Choroid plexus epithelial cell (primary cell): ENCODE data around the gene LELP1.
A peak's percentile ranks its signal among the peaks of the same experiment; 100 is the strongest.
"Not testable (repeated sequence)": the region's sequence is repeated elsewhere in the genome, so short reads cannot be mapped to it uniquely, and the experiment has no call there.

Experiments
- DNase-seq: peaks from one replicate; pipeline ENCODE4 v3.0.0-alpha.2; 2010; ENCODE audit warnings: low read depth
- H3K4me3 ChIP-seq: 2 replicates; pipeline ENCODE4 v1.5.1; 2011; ENCODE audit warnings: low read depth, mild to moderate bottlenecking, control low read depth, low read length, moderate library complexity
- CTCF ChIP-seq: conservative IDR thresholded peaks from 2 replicates; pipeline ENCODE4 v1.5.1; 2011; ENCODE audit warnings: low read depth, mild to moderate bottlenecking, control low read depth, inconsistent platforms, low read length, moderate library complexity

Gene LELP1

GRCh38 chr1:153228491-153228890, 25.3 kb downstream of the LELP1 start:
- no peak for DNase-seq
- H3K4me3 ChIP-seq, result no peak overlapping the region
- no peak for TF ChIP-seq CTCF

- DNase-seq, result peak; percentile 1
Observed at GRCh38 chr1:153229076-153229829, 26.0 kb downstream of the LELP1 start.

GRCh38 chr1:153231363-153231762, 28.1 kb downstream of the LELP1 start:
- no peak overlapping the region for H3K4me3 ChIP-seq
- no peak for TF ChIP-seq CTCF
- DNase-seq, result no peak

More at GRCh38 chr1:153229076-153229829, 26.0 kb downstream of the LELP1 start:
- not testable (repeated sequence) for H3K4me3 ChIP-seq
- peak; percentile 45 for TF ChIP-seq CTCF

GRCh38 chr1:153231785-153232184, 28.6 kb downstream of the LELP1 start:
- TF ChIP-seq CTCF, result no peak
- no peak overlapping the region for H3K4me3 ChIP-seq
- DNase-seq, result no peak

- no peak for DNase-seq
- TF ChIP-seq CTCF, result no peak
- no peak overlapping the region for H3K4me3 ChIP-seq
Observed at GRCh38 chr1:153232553-153232952, 29.3 kb downstream of the LELP1 start.

- TF ChIP-seq CTCF, result no peak
- H3K4me3 ChIP-seq, result no peak overlapping the region
- DNase-seq, result no peak
Observed at GRCh38 chr1:153233448-153233847, 30.2 kb downstream of the LELP1 start.

GRCh38 chr1:153238527-153238926, 35.3 kb downstream of the LELP1 start:
- no peak for TF ChIP-seq CTCF
- H3K4me3 ChIP-seq, result no peak overlapping the region
- DNase-seq, result no peak
